ENCODE results near the gene DNAJC16. TPM values are rescaled to one million over a fixed set of nuclear protein-coding genes. Genes with fewer than 3 reads are reported as not detected.
A peak's percentile ranks its signal among the peaks of the same experiment; 100 is the strongest.
"Not testable (repeated sequence)": the region's sequence is repeated elsewhere in the genome, so short reads cannot be mapped to it uniquely, and the experiment has no call there.

DNAJC16 gene
- total RNA-seq, 5 donors from 2014 or later (not counting 1 experiment from before 2014, with no cell fraction given): 16.5 to 27.0 (median 22.4) TPM

DNA sequence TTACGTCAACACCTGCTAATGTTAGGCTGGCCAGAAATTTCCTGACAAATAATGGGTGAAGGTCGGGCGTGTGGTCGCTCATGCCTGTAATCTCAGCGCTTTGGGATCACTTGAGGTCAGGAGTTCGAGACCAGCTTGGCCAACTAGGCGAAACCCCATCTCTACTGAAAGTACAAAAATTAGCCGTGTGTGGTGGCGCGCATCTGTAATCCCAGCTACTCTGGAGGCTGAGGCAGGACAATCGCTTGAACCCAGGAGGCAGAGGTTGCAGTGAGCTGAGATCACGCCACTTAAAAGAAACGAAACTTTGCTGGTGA, 77.3 kb downstream of the DNAJC16 start:
- not testable (repeated sequence) for H3K27me3 ChIP-seq (replicated peaks in 1 of 2; ENCODE audit: control insufficient read depth in 2 of 2, extremely low read depth in 1 of 2, insufficient read depth in 2 of 2, low read length in 1 of 2); H3K27me3 Mint-ChIP-seq; H3K9me3 ChIP-seq; H3K36me3 Mint-ChIP-seq; H3K9me3 Mint-ChIP-seq; H3K36me3 ChIP-seq (ENCODE audit: control insufficient read depth in 2 of 2, extremely low read depth in 1 of 2, insufficient read depth in 1 of 2, low read length in 1 of 2); ATAC-seq (replicated peaks in 1 of 4); DNase-seq
- Histone ChIP-seq H3K27ac (ENCODE audit: low read length) (peak overlapping the region; percentile 64), H3K4me1 (ENCODE audit: control insufficient read depth in 1 of 2, extremely low read depth in 1 of 2, insufficient read depth in 2 of 2, low read length in 2 of 2) (peaks cover 0 to 18% of the 10 kb centered on the region in 2 experiments), H3K4me3 (ENCODE audit: control insufficient read depth in 1 of 2, extremely low read depth in 1 of 2, low read length in 1 of 2) (peak overlapping the region; percentile 57 to 71)
- Mint-ChIP-seq H3K4me1 (peaks cover 12 to 14% (median 12%) of the 10 kb centered on the region in 3 donors), H3K4me3 (peak overlapping the region; percentile 79 to 87 (median 81)), H3K27ac (peak overlapping the region; percentile 82 to 87)
- POLR2A ChIA-PET: interaction anchor here (0.6 to 0.9 kb wide), 2 partner anchors 77 to 334 kb away, joined by 3 read pairs; no protein-coding TSS in a partner anchor
- CTCF ChIA-PET: interaction anchor here in 1 of 2 donors (1.3 kb wide), 1 partner anchor 13 kb away, joined by 9 read pairs; the partner anchor contains the start of gene DDI2
- WGBS (ENCODE audit: insufficient coverage): 75% methylated on average over 13 of the region's 13 CpGs

DNA sequence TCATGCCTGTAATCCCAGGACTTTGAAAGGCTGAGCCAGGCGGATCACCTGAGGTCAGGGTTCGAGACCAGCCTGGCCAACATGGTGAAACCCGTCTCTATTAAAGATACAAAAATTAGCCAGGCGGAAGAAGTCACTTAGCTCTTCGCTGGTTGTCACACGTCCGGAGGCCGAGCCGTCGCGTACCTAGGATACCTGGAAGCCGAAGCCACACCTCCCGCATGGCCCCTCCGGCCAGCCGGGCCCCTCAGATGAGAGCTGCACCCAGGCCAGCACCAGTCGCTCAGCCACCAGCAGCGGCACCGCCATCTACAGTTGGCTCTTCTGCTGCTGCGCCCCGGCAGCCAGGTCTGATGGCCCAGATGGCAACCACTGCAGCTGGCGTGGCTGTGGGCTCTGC, 77.8 kb downstream of the DNAJC16 start:
- H3K9me3 ChIP-seq; H3K36me3 ChIP-seq (ENCODE audit: control insufficient read depth in 2 of 2, extremely low read depth in 1 of 2, insufficient read depth in 1 of 2, low read length in 1 of 2); H3K4me3 ChIP-seq (ENCODE audit: control insufficient read depth in 1 of 2, extremely low read depth in 1 of 2, low read length in 1 of 2); H3K27ac ChIP-seq (ENCODE audit: low read length); H3K9me3 Mint-ChIP-seq; H3K27me3 Mint-ChIP-seq; H3K27me3 ChIP-seq (replicated peaks in 1 of 2; ENCODE audit: control insufficient read depth in 2 of 2, extremely low read depth in 1 of 2, insufficient read depth in 2 of 2, low read length in 1 of 2); ATAC-seq (replicated peaks in 1 of 4); H3K36me3 Mint-ChIP-seq: not testable (repeated sequence)
- Mint-ChIP-seq H3K4me1 (peaks cover 12 to 14% (median 12%) of the 10 kb centered on the region in 3 donors), H3K27ac (peak overlapping the region in 1 of 2 donors; percentile 16), H3K4me3 (peak overlapping the region in 2 of 3 donors; percentile 79 to 87)
- peaks cover 0 to 18% of the 10 kb centered on the region in 2 experiments for H3K4me1 ChIP-seq (ENCODE audit: control insufficient read depth in 1 of 2, extremely low read depth in 1 of 2, insufficient read depth in 2 of 2, low read length in 2 of 2)
- ChIA-PET CTCF (interaction anchor here in 1 of 2 donors (1.2 kb wide), 1 partner anchor 16 kb away, joined by 3 read pairs; no protein-coding TSS in a partner anchor), POLR2A (interaction anchor here (0.6 to 0.9 kb wide), 2 partner anchors 77 to 333 kb away, joined by 3 read pairs; no protein-coding TSS in a partner anchor)
- WGBS (ENCODE audit: insufficient coverage): over 99% methylated on average over 15 of the region's 21 CpGs
- DNase-seq: peak in 1 of 35 experiments; percentile 22

- H3K27ac ChIP-seq (ENCODE audit: low read length): no peak overlapping the region
- no peak for ATAC-seq (replicated peaks in 1 of 4)
- no peak for DNase-seq
- H3K4me1 ChIP-seq (ENCODE audit: control insufficient read depth in 1 of 2, extremely low read depth in 1 of 2, insufficient read depth in 2 of 2, low read length in 2 of 2): peaks cover 0 to 18% of the 10 kb centered on the region in 2 experiments
- H3K27me3 ChIP-seq (replicated peaks in 1 of 2; ENCODE audit: control insufficient read depth in 2 of 2, extremely low read depth in 1 of 2, insufficient read depth in 2 of 2, low read length in 1 of 2): no peaks in the 10 kb centered on the region
- no peaks in the 10 kb centered on the region for H3K27me3 Mint-ChIP-seq
- CTCF ChIA-PET: interaction anchor here in 1 of 2 donors (1.2 kb wide), 1 partner anchor 15 kb away, joined by 3 read pairs; no protein-coding TSS in a partner anchor
- no peaks in the 10 kb centered on the region for H3K9me3 Mint-ChIP-seq
- H3K36me3 Mint-ChIP-seq: no peaks in the 10 kb centered on the region
- H3K36me3 ChIP-seq (ENCODE audit: control insufficient read depth in 2 of 2, extremely low read depth in 1 of 2, insufficient read depth in 1 of 2, low read length in 1 of 2): no peaks in the 10 kb centered on the region
- H3K4me1 Mint-ChIP-seq: peaks cover 12 to 14% (median 12%) of the 10 kb centered on the region in 3 donors
- H3K4me3 Mint-ChIP-seq: no peak overlapping the region
- no peak overlapping the region for H3K4me3 ChIP-seq (ENCODE audit: control insufficient read depth in 1 of 2, extremely low read depth in 1 of 2, low read length in 1 of 2)
- no peak overlapping the region for H3K27ac Mint-ChIP-seq
- H3K9me3 ChIP-seq: no peaks in the 10 kb centered on the region
- POLR2A ChIA-PET: no interaction called here
- 63% methylated on average over 2 of the region's 11 CpGs for WGBS (ENCODE audit: insufficient coverage)
Measured at GRCh38 chr1:15605398-15606383, 79.0 kb downstream of the DNAJC16 start.

GRCh38 chr1:15609631-15610030, 83.0 kb downstream of the DNAJC16 start:
- Mint-ChIP-seq H3K36me3 (no peaks in the 10 kb centered on the region), H3K9me3 (no peaks in the 10 kb centered on the region), H3K4me1 (no peaks in the 10 kb centered on the region), H3K4me3 (no peak overlapping the region), H3K27ac (no peak overlapping the region), H3K27me3 (no peaks in the 10 kb centered on the region)
- CTCF ChIA-PET: no interaction called here
- no peak overlapping the region for H3K27ac ChIP-seq (ENCODE audit: low read length)
- WGBS (ENCODE audit: insufficient coverage): 85% methylated on average over 4 of the region's 7 CpGs
- H3K4me1 ChIP-seq (ENCODE audit: control insufficient read depth in 1 of 2, extremely low read depth in 1 of 2, insufficient read depth in 2 of 2, low read length in 2 of 2): no peaks in the 10 kb centered on the region
- H3K36me3 ChIP-seq (ENCODE audit: control insufficient read depth in 2 of 2, extremely low read depth in 1 of 2, insufficient read depth in 1 of 2, low read length in 1 of 2): no peaks in the 10 kb centered on the region
- H3K4me3 ChIP-seq (ENCODE audit: control insufficient read depth in 1 of 2, extremely low read depth in 1 of 2, low read length in 1 of 2): no peak overlapping the region
- no peaks in the 10 kb centered on the region for H3K9me3 ChIP-seq
- no peak for DNase-seq
- no peak for ATAC-seq (replicated peaks in 1 of 4)
- no peaks in the 10 kb centered on the region for H3K27me3 ChIP-seq (replicated peaks in 1 of 2; ENCODE audit: control insufficient read depth in 2 of 2, extremely low read depth in 1 of 2, insufficient read depth in 2 of 2, low read length in 1 of 2)
- POLR2A ChIA-PET: no interaction called here

DNA sequence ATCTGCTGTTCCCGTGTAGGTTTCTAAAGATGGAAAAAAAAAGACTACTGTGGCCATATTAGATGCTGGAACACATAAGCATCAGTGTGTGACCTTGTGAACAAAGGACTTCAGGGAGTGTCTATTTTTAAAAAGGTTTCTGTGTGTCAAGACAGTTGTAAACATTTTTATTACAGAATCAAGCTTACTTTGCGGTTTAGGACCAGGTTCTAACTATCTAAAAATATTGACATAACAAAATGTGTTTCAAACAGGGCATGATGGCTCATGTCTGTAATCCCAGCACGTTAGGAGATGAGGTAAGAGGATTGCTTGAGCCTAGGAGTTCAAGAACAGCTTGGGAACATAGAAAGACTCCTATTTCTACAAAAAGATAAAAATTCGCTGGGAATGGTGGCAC, 83.5 kb downstream of the DNAJC16 start:
- H3K4me3 ChIP-seq (ENCODE audit: control insufficient read depth in 1 of 2, extremely low read depth in 1 of 2, low read length in 1 of 2): no peak overlapping the region
- no peak overlapping the region for H3K4me3 Mint-ChIP-seq
- ChIA-PET CTCF (no interaction called here), POLR2A (no interaction called here)
- H3K4me1 ChIP-seq (ENCODE audit: control insufficient read depth in 1 of 2, extremely low read depth in 1 of 2, insufficient read depth in 2 of 2, low read length in 2 of 2): no peaks in the 10 kb centered on the region
- no peaks in the 10 kb centered on the region for H3K36me3 ChIP-seq (ENCODE audit: control insufficient read depth in 2 of 2, extremely low read depth in 1 of 2, insufficient read depth in 1 of 2, low read length in 1 of 2)
- no peak overlapping the region for H3K27ac Mint-ChIP-seq
- DNase-seq (no peak), ATAC-seq (replicated peaks in 1 of 4) (no peak)
- no peaks in the 10 kb centered on the region for H3K27me3 Mint-ChIP-seq
- H3K9me3 Mint-ChIP-seq: no peaks in the 10 kb centered on the region
- H3K36me3 Mint-ChIP-seq: no peaks in the 10 kb centered on the region
- no peaks in the 10 kb centered on the region for H3K27me3 ChIP-seq (replicated peaks in 1 of 2; ENCODE audit: control insufficient read depth in 2 of 2, extremely low read depth in 1 of 2, insufficient read depth in 2 of 2, low read length in 1 of 2)
- H3K9me3 ChIP-seq: no peaks in the 10 kb centered on the region
- no peak overlapping the region for H3K27ac ChIP-seq (ENCODE audit: low read length)
- no peaks in the 10 kb centered on the region for H3K4me1 Mint-ChIP-seq
- WGBS (ENCODE audit: insufficient coverage): no CpG with 5 or more reads among the region's 4 CpGs

GRCh38 chr1:15616373-15617172, 89.9 kb downstream of the DNAJC16 start:
- Mint-ChIP-seq H3K4me3 (peak overlapping the region; percentile 90 to 95 (median 92)), H3K27me3 (no peaks in the 10 kb centered on the region), H3K4me1 (peaks cover 37 to 44% (median 38%) of the 10 kb centered on the region in 3 donors), H3K36me3 (peaks cover 5% of the 10 kb centered on the region), H3K9me3 (no peaks in the 10 kb centered on the region), H3K27ac (peak overlapping the region; percentile 88 to 91)
- WGBS (ENCODE audit: insufficient coverage): 0% methylated on average over 6 of the region's 16 CpGs
- Histone ChIP-seq H3K4me3 (ENCODE audit: control insufficient read depth in 1 of 2, extremely low read depth in 1 of 2, low read length in 1 of 2) (peak overlapping the region; percentile 53 to 97), H3K9me3 (no peaks in the 10 kb centered on the region), H3K27me3 (replicated peaks in 1 of 2; ENCODE audit: control insufficient read depth in 2 of 2, extremely low read depth in 1 of 2, insufficient read depth in 2 of 2, low read length in 1 of 2) (no peaks in the 10 kb centered on the region), H3K36me3 (ENCODE audit: control insufficient read depth in 2 of 2, extremely low read depth in 1 of 2, insufficient read depth in 1 of 2, low read length in 1 of 2) (no peaks in the 10 kb centered on the region), H3K27ac (ENCODE audit: low read length) (peak overlapping the region; percentile 54), H3K4me1 (ENCODE audit: control insufficient read depth in 1 of 2, extremely low read depth in 1 of 2, insufficient read depth in 2 of 2, low read length in 2 of 2) (peaks cover 20 to 26% of the 10 kb centered on the region in 2 experiments)
- CTCF ChIA-PET: interaction anchor here in 1 of 2 donors (2.1 kb wide), 1 partner anchor 13 kb away, joined by 9 read pairs; no protein-coding TSS in a partner anchor
- POLR2A ChIA-PET: interaction anchor here in 1 of 2 donors (0.5 kb wide), 1 partner anchor 81 kb away, joined by 3 read pairs; no protein-coding TSS in a partner anchor
- peak in 1 of 35 experiments; percentile 6 for DNase-seq
- peak; percentile 5 to 11 (median 9) for ATAC-seq (replicated peaks in 1 of 4)
